HepG2 (cell line): ENCODE results near the gene CCDC6. TPM values are rescaled to one million over a fixed set of nuclear protein-coding genes. Genes with fewer than 3 reads are reported as not detected.

Source experiments
- BATF2 ChIP-seq: sonication (generic); formaldehyde crosslinking; IDR thresholded peaks from 2 replicates; pipeline ENCODE4 v1.8.0; 2022; ENCODE audit warnings: mild to moderate bottlenecking, missing genetic modification reagents, moderate library complexity
- ELK4 ChIP-seq: sonication (generic); formaldehyde crosslinking; IDR thresholded peaks from 2 replicates; pipeline ENCODE4 v1.9.0; 2021; ENCODE audit warnings: missing genetic modification reagents, borderline replicate concordance
- FOSL1 ChIP-seq: sonication (generic); formaldehyde crosslinking; IDR thresholded peaks from 2 replicates; pipeline ENCODE4 v1.9.0; 2021; ENCODE audit warnings: missing genetic modification reagents, borderline replicate concordance
- GPBP1L1 ChIP-seq: sonication (generic); formaldehyde crosslinking; IDR thresholded peaks from 2 replicates; pipeline ENCODE4 v1.5.0; 2020; ENCODE audit warnings: mild to moderate bottlenecking, missing genetic modification reagents
- MXD1 ChIP-seq: sonication (generic); formaldehyde crosslinking; IDR thresholded peaks from 2 replicates; pipeline ENCODE4 v1.4.0; 2020; ENCODE audit warnings: mild to moderate bottlenecking, missing genetic modification reagents
- TOE1 ChIP-seq: sonication (generic); formaldehyde crosslinking; IDR thresholded peaks from 2 replicates; pipeline ENCODE4 v1.4.0; 2020; ENCODE audit warnings: mild to moderate bottlenecking, missing genetic modification reagents
- ZBTB26 ChIP-seq: IDR thresholded peaks from 2 replicates; pipeline ENCODE4 v1.6.1; 2016; ENCODE audit warnings: missing compliant biosample characterization, missing genetic modification reagents, borderline replicate concordance
- ZBTB33 ChIP-seq: sonication (generic); formaldehyde crosslinking; IDR thresholded peaks from 2 replicates; pipeline ENCODE4 v1.4.0; 2020; ENCODE audit warnings: missing genetic modification reagents
- ZFP36L2 ChIP-seq: sonication (generic); formaldehyde crosslinking; IDR thresholded peaks from 2 replicates; pipeline ENCODE4 v1.4.0; 2020; ENCODE audit warnings: missing genetic modification reagents
- ZFP90 ChIP-seq: sonication (generic); formaldehyde crosslinking; IDR thresholded peaks from 2 replicates; pipeline ENCODE4 v1.8.0; 2022; ENCODE audit warnings: missing genetic modification reagents, mild to moderate bottlenecking, inconsistent platforms, borderline replicate concordance
- ZFYVE20 ChIP-seq: sonication (generic); formaldehyde crosslinking; IDR thresholded peaks from 2 replicates; pipeline ENCODE4 v1.8.0; 2023; ENCODE audit warnings: low read depth, mild to moderate bottlenecking, moderate library complexity, missing genetic modification reagents, borderline replicate concordance
- ZHX1 ChIP-seq: sonication (generic); formaldehyde crosslinking; IDR thresholded peaks from 2 replicates; pipeline ENCODE4 v1.8.1; 2022; ENCODE audit warnings: low read depth, mild to moderate bottlenecking, missing genetic modification reagents
- ZMAT5 ChIP-seq: sonication (generic); formaldehyde crosslinking; IDR thresholded peaks from 2 replicates; pipeline ENCODE4 v1.5.0; 2020; ENCODE audit warnings: mild to moderate bottlenecking, low read depth, missing genetic modification reagents, borderline replicate concordance
- ZNF160 ChIP-seq: sonication (generic); formaldehyde crosslinking; IDR thresholded peaks from 2 replicates; pipeline ENCODE4 v1.8.0; 2022; ENCODE audit warnings: mild to moderate bottlenecking, inconsistent platforms, missing genetic modification reagents
- ZNF292 ChIP-seq: sonication (generic); formaldehyde crosslinking; IDR thresholded peaks from 2 replicates; pipeline ENCODE4 v1.8.1; 2022; ENCODE audit warnings: mild to moderate bottlenecking, low read depth, missing genetic modification reagents, borderline replicate concordance
- ZNF562 ChIP-seq: sonication (generic); formaldehyde crosslinking; IDR thresholded peaks from 2 replicates; pipeline ENCODE4 v1.8.0; 2022; ENCODE audit warnings: missing genetic modification reagents, borderline replicate concordance
- polyA plus RNA-seq, 8 experiments: library from polyadenylated mRNA; depleted of rRNA in 3 of 8; stranded (reverse) in 7 of 8; unstranded in 1 of 8; fragments of >200 nt; fragmentation: Illumina TruSeq in 4 of 8; extraction: Trizol in 4 of 8; gene quantifications; 2 replicates each; pipeline versions ENCODE4 v1.2.1 to v1.2.3, GENCODE V29; 2011 to 2016; ENCODE audit warnings: low read depth in 4 of 8, missing spikeins in 1 of 8, mixed read lengths in 1 of 8; ENCODE audit not compliant: insufficient read depth in 1 of 8
- total RNA-seq, 5 experiments: library from RNA; depleted of rRNA; stranded (reverse); fragments of >200 nt; fragmentation: Illumina TruSeq; extraction: Trizol; gene quantifications; 2 replicates each; pipeline ENCODE4 v1.2.3, GENCODE V29; 2016; ENCODE audit warnings: low read depth in 1 of 5

CCDC6 gene
- total and polyA plus RNA-seq, 2 of the 13 experiments (the other 11 are each of a cell fraction or from before 2014, with no cell fraction given), result 17.9 to 18.3 TPM

- TF ChIP-seq ELK4 (CRISPR knock-in tag), result no peak
- TF ChIP-seq ZBTB26 (CRISPR knock-in tag), result 0 out of 2 replicates have a peak, but pooled peaks have one; percentile 47
- peak; percentile 86; the same call in 1 of the 2 replicates for TF ChIP-seq MXD1
- TF ChIP-seq ZHX1, result peak; percentile 29; the same call in 1 of the 2 replicates
- no peak for TF ChIP-seq ZBTB33 (CRISPR knock-in tag)
- no peak for TF ChIP-seq ZMAT5
- no peak for TF ChIP-seq ZNF562 (CRISPR knock-in tag)
- TF ChIP-seq ZFYVE20 (CRISPR knock-in tag), result no peak
- TF ChIP-seq ZFP90, result 0 out of 2 replicates have a peak, but pooled peaks have one; percentile 51
- TF ChIP-seq FOSL1 (CRISPR knock-in tag), result no peak
- TF ChIP-seq GPBP1L1 (CRISPR knock-in tag), result no peak
- peak; percentile 67; the same call in 1 of the 2 replicates for TF ChIP-seq ZNF292
- no peak for TF ChIP-seq BATF2 (CRISPR knock-in tag)
- TF ChIP-seq TOE1 (CRISPR knock-in tag), result peak; percentile 18
- 0 out of 2 replicates have a peak, but pooled peaks have one; percentile 12 for TF ChIP-seq ZFP36L2 (CRISPR knock-in tag)
- no peak for TF ChIP-seq ZNF160 (CRISPR knock-in tag)
Measured at GRCh38 chr10:59906417-59907202, at the start of gene CCDC6 (continued).
